HG03565 (cell line): ENCODE results near the gene ST8SIA2.
"Not testable (repeated sequence)": the region's sequence is repeated elsewhere in the genome, so short reads cannot be mapped to it uniquely, and the experiment has no call there.

Experiments
- ATAC-seq: cut with Tn5 transposase; IDR thresholded peaks from one replicate; pipeline ENCODE4 v1.9.1; 2021; ENCODE audit warnings: mild to moderate bottlenecking, moderate library complexity; ENCODE audit not compliant: unreplicated experiment

The ST8SIA2 gene

GRCh38 chr15:92435145-92435544 lies 41.5 kb downstream of the ST8SIA2 start:
- ATAC-seq = no peak

DNA sequence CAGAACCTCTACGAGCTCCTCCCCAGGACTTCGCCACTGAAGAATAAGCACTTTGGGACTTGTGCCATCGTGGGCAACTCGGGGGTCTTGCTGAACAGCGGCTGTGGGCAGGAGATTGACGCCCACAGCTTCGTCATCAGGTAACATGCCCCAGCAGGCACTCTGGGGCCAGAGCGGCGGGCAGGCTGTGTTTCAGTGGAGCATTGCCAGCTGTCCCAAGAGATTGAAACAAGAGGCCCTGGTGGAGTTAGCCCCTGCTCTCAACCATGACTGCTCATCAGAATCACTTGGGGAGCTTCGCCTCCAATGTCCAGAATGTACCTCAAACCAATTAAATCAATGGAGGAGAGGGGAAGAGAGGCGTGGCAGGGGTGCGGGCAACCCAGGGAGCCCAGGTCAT lies 44.8 kb downstream of the ST8SIA2 start:
- ATAC-seq = no peak

- ATAC-seq = no peak
Observed at GRCh38 chr15:92443381-92443780, 49.7 kb downstream of the ST8SIA2 start.

DNA sequence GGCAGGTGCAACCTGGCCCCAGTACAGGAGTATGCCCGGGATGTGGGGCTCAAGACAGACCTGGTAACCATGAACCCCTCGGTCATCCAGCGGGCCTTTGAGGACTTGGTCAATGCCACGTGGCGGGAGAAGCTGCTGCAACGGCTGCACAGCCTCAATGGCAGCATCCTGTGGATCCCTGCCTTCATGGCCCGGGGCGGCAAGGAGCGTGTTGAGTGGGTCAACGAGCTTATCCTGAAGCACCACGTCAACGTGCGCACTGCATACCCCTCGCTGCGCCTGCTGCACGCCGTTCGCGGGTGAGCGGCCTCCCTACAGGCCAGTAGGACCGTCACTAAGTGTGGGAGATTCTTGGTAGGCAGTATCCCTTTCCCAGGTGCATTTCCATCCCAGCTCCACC lies 51.0 kb downstream of the ST8SIA2 start:
- no peak for ATAC-seq

- no peak for ATAC-seq
Observed at GRCh38 chr15:92448370-92448769, 54.7 kb downstream of the ST8SIA2 start.

GRCh38 chr15:92449476-92449875 lies 55.8 kb downstream of the ST8SIA2 start:
- no peak for ATAC-seq

DNA sequence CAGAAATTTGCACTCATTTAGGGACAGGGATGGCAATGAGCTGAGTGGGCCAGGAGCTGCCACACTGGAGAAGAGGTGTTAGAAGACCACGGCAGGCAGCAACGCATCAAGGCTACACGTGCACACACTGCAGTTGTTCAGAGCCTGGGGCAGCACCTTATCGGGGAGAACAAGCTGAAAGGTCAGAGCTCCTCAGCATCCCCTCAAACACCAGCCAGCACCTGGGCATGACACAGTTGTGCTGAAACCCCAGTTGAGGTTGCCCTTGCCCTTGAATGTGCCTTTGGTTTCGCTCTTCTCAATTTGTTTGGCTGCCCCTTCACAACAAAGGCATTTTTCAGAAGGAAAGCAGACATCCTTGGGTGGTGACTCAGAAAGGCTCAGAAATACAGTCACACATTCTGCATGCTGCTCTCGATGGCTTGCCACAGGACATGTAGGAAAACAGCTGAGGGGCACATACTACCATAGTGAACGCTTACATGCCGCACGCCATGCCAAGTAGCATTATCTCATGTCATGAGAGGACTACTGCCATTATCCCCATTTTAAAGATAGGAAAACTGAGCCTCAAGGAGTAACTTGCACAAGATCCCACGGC lies 57.6 kb downstream of the ST8SIA2 start:
- ATAC-seq = no peak

DNA sequence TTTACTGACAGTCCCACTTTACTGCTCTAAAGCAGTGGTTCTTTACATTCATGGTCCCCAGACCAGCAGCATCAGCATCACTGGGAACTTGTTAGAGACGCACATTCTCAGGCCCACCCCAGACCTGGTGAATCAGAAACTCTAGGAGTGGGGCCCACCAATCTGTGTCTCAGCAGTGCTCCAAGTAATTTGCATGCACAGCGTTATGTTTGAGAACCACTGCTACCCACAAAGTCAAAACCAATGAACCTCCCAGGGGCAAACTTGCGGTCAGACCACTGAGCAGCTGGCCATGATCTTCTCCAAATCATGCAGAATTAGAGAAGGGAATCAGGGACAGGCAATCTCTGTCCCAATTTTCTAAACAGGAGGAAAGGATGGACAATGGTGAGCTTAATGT lies 58.5 kb downstream of the ST8SIA2 start:
- no peak for ATAC-seq

DNA sequence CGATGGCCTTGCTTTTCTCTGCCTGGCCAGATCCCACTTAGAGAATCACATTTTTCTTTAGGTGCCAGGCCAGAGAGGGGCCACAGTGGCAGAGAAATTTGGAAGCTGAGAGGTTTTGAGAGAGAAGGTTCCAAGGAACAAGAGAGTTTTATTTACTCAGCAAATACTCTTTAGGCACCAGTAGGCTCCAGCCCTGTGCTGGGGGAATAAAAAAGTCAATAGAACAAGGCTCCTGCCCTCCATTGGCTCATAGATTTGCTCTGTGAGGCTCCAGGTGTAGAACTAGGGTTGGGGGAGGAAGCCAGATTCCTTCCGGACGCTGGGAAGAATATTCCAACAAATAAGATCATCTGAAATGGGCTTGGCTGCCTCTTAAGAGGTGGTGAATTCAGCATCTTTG lies 59.9 kb downstream of the ST8SIA2 start:
- ATAC-seq = no peak

GRCh38 chr15:92454555-92455105 lies 60.9 kb downstream of the ST8SIA2 start:
- ATAC-seq = no peak

GRCh38 chr15:92455271-92455670 lies 61.6 kb downstream of the ST8SIA2 start:
- ATAC-seq = no peak

- ATAC-seq = no peak
Observed at GRCh38 chr15:92457471-92458041, 63.9 kb downstream of the ST8SIA2 start.

DNA sequence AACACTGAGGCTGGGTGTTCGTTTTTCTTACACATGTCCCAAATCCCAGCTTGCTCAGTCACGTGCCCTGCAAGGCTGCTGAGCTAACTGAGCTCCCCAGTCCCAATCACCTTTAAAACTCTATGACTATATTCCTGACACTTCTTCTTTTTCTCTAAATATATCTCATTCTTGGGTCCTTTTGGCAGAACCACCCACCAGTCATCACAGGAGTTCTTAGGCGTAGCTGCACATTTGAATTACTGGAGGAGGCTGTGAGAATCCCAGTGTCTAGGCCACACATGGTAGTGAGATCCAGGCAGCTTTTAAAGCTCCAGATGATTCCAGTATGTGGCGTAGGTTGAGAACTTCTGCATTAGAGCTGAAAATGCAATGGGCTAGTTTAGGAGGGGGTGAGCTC lies 66.3 kb downstream of the ST8SIA2 start:
- no peak for ATAC-seq

DNA sequence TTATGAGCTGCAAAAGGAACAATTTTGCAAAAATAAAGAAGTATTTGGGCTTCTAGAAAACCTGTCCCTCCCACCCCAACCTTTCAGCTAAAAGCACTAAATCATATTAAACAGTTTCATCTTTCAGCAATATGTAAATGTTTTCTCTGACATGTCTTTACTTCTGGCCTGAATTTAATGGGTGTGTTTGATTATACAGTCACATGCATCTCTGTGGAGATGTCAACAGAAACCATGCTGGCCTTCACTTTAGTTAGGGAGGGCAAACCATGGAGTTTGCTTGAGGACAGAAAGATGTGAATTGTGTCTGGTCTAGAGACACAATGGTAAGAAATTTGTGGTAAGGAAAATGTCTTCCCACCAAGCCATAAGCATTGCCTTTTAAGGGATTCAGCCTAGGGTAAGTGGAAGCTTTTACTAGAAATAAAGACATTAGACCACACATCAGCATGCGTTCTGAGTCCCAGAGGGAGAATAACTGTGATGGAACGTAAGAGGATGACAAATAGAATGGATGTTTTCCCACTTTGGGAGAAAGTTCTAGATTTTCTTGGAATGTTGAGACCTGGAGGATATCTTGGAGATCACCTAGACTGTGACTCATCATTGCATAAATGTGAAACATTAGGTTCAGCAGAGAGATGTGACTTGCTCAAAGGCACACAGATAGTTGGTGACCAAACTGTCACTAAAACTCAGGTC lies 68.9 kb downstream of the ST8SIA2 start:
- ATAC-seq = no peak

- no peak for ATAC-seq
Observed at GRCh38 chr15:92463352-92463751, 69.7 kb downstream of the ST8SIA2 start.

DNA sequence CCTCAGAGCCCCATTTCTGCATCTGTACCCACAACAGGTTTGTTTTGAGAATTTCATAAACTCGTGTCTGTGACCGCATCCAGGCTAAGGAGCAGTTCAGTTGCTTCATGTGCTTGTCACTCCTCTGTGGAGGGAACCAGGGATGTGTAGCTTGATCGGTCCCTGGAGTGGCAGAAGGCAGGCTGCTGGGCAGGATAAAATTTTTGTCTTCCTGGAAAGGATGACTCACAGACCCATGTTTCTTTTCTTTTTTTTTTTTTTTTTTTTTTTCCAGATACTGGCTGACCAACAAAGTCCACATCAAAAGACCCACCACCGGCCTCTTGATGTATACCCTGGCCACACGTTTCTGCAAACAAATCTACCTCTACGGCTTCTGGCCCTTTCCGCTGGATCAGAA lies 70.1 kb downstream of the ST8SIA2 start:
- no peak for ATAC-seq

DNA sequence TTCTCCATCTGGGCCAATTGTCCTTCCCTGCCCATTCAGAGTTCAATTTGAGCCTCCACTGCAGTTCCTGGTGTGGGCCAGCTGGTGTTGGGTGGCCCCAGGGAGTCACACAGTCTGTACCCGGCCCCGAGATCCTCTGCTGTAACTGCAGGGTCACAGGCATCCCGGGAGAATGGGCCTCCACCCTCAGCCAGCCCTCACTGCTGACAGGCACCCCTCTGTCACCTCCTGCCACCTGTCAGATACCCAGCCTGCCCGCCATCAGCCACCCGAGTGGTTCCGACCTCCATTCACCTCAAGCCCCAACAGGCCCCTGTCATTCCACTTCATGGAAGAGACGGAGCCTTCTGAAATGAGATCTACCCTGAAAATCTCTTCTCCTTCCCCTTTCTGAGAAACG lies 73.2 kb downstream of the ST8SIA2 start:
- no peak for ATAC-seq

- no peak for ATAC-seq
Observed at GRCh38 chr15:92467245-92467644, 73.6 kb downstream of the ST8SIA2 start.

GRCh38 chr15:92468991-92469390 lies 75.3 kb downstream of the ST8SIA2 start:
- no peak for ATAC-seq

GRCh38 chr15:92471288-92471687 lies 77.6 kb downstream of the ST8SIA2 start:
- no peak for ATAC-seq

- ATAC-seq = no peak
Observed at GRCh38 chr15:92473756-92474155, 80.1 kb downstream of the ST8SIA2 start.

DNA sequence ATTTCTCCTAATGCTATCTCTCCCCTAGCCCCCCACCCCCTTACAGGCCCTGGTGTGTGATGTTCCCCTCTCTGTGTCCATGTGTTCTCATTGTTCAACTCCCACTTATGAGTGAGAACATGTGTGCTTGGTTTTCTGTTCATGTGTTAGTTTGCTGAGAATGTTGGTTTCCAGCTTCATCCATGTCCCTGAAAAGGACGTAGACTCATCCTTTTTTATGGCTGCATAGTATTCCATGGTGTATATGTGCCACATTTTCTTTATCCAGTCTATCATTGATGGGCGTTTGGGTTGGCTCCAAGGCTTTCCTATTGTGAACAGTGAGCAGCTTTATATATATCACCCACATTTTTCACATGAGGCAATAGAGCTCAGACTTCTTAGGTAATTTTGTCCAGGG lies 86.0 kb downstream of the ST8SIA2 start:
- not testable (repeated sequence) for ATAC-seq
